BE2C (cell line): ENCODE results near the gene ZNF81.
"Not testable (repeated sequence)": the region's sequence is repeated elsewhere in the genome, so short reads cannot be mapped to it uniquely, and the experiment has no call there.

Source experiments
- DNase-seq: peaks from one replicate; pipeline ENCODE4 v3.0.0-alpha.2; 2020
- H3K27me3 ChIP-seq: fragments of 250-450 bp; sonication (Bioruptor Pico); 2 replicates; pipeline ENCODE4 v1.5.1; 2020; ENCODE audit warnings: mild to moderate bottlenecking
- H3K36me3 ChIP-seq: fragments of 250-450 bp; sonication (Bioruptor Pico); 2 replicates; pipeline ENCODE4 v1.5.1; 2020; ENCODE audit warnings: mild to moderate bottlenecking
- H3K4me1 ChIP-seq: fragments of 250-450 bp; sonication (Bioruptor Pico); 2 replicates; pipeline ENCODE4 v1.5.1; 2020
- H3K4me3 ChIP-seq: 2 replicates; pipeline ENCODE4 v1.5.1; 2011; ENCODE audit warnings: low read depth, low read length
- H3K9me3 ChIP-seq: fragments of 250-450 bp; sonication (Bioruptor Pico); 2 replicates; pipeline ENCODE4 v1.5.1; 2020
- CTCF ChIP-seq: IDR thresholded peaks from 2 replicates; pipeline ENCODE4 v1.5.1; 2012; ENCODE audit warnings: mild to moderate bottlenecking, low read depth, low read length

Gene ZNF81

GRCh38 chrX:47804315-47804714 is 32.4 kb upstream of the ZNF81 start:
- Histone ChIP-seq H3K9me3 (no peaks in the 10 kb centered on the region), H3K4me1 (no peaks in the 10 kb centered on the region), H3K36me3 (no peaks in the 10 kb centered on the region), H3K27me3 (no peaks in the 10 kb centered on the region), H3K4me3 (no peak overlapping the region)
- DNase-seq = no peak
- no peak for TF ChIP-seq CTCF

GRCh38 chrX:47805844-47806243 is 30.9 kb upstream of the ZNF81 start:
- not testable (repeated sequence) for H3K9me3 ChIP-seq, DNase-seq, H3K27me3 ChIP-seq, H3K4me1 ChIP-seq, H3K4me3 ChIP-seq, H3K36me3 ChIP-seq

GRCh38 chrX:47806415-47807271 is 30.1 kb upstream of the ZNF81 start:
- H3K36me3 ChIP-seq, H3K9me3 ChIP-seq, DNase-seq, H3K27me3 ChIP-seq, H3K4me1 ChIP-seq, H3K4me3 ChIP-seq: not testable (repeated sequence)

GRCh38 chrX:47807272-47807538 is 29.5 kb upstream of the ZNF81 start:
- not testable (repeated sequence) for H3K4me1 ChIP-seq, H3K4me3 ChIP-seq, H3K9me3 ChIP-seq, DNase-seq, H3K36me3 ChIP-seq, H3K27me3 ChIP-seq

- Histone ChIP-seq H3K36me3 (no peaks in the 10 kb centered on the region), H3K9me3 (no peaks in the 10 kb centered on the region), H3K4me3 (no peak overlapping the region), H3K4me1 (no peaks in the 10 kb centered on the region), H3K27me3 (no peaks in the 10 kb centered on the region)
- no peak for TF ChIP-seq CTCF
- no peak for DNase-seq
These were observed 29.2 kb upstream of the ZNF81 start for GRCh38 chrX:47807548-47807947.

- no peaks in the 10 kb centered on the region for H3K9me3 ChIP-seq
- H3K4me3 ChIP-seq = no peak overlapping the region
- H3K36me3 ChIP-seq = no peaks in the 10 kb centered on the region
- TF ChIP-seq CTCF = no peak
- no peaks in the 10 kb centered on the region for H3K27me3 ChIP-seq
- H3K4me1 ChIP-seq = no peaks in the 10 kb centered on the region
- DNase-seq = no peak
These were observed 27.6 kb upstream of the ZNF81 start for GRCh38 chrX:47808904-47809788.

GRCh38 chrX:47814851-47815250 is 21.9 kb upstream of the ZNF81 start:
- H3K36me3 ChIP-seq = no peaks in the 10 kb centered on the region
- no peak overlapping the region for H3K4me3 ChIP-seq
- no peaks in the 10 kb centered on the region for H3K9me3 ChIP-seq
- no peak for TF ChIP-seq CTCF
- H3K4me1 ChIP-seq = no peaks in the 10 kb centered on the region
- no peaks in the 10 kb centered on the region for H3K27me3 ChIP-seq
- DNase-seq = no peak
